CD14-positive monocyte (primary cell): ENCODE results near the gene PITHD1. TPM values are rescaled to one million over a fixed set of nuclear protein-coding genes. Genes with fewer than 3 reads are reported as not detected.

Source experiments
- DNase-seq, 3 donors: peaks; one replicate each; pipeline ENCODE4 v3.0.0-alpha.2; 2011 to 2022
- H2AFZ ChIP-seq: 2 replicates; pipeline ENCODE4 v1.6.0; 2012; ENCODE audit warnings: mild to moderate bottlenecking, low read depth, low read length, inconsistent platforms; ENCODE audit not compliant: insufficient read depth, poor library complexity, severe bottlenecking
- H3K27ac ChIP-seq, 2 donors: 1 replicate in 1 of 2; 2 replicates in 1 of 2; pipeline ENCODE4 v1.5.1; 2012 to 2013; ENCODE audit warnings: low read length in 2 of 2, control low read depth in 1 of 2, inconsistent platforms in 1 of 2, low read depth in 1 of 2, mild to moderate bottlenecking in 1 of 2
- H3K27me3 ChIP-seq, 2 donors: one replicate each; pipeline versions ENCODE4 v1.6.0 to v1.6.1; 2011 to 2013; ENCODE audit warnings: low read length in 2 of 2; ENCODE audit not compliant: control insufficient read depth in 2 of 2, insufficient read depth in 2 of 2
- H3K36me3 ChIP-seq, 2 donors: replicated peaks in 1 of 2; 1 replicate in 1 of 2; 2 replicates in 1 of 2; pipeline versions ENCODE4 v1.5.1 to v1.6.1; 2012 to 2013; ENCODE audit warnings: low read length in 2 of 2, control low read depth in 1 of 2, inconsistent platforms in 1 of 2, mild to moderate bottlenecking in 1 of 2; ENCODE audit not compliant: insufficient read depth in 2 of 2, control insufficient read depth in 1 of 2
- H3K4me1 ChIP-seq, 2 donors: 1 replicate in 1 of 2; 2 replicates in 1 of 2; pipeline versions ENCODE4 v1.5.1 to v1.6.1; 2012 to 2013; ENCODE audit warnings: low read length in 2 of 2, control low read depth in 1 of 2, inconsistent platforms in 1 of 2, mild to moderate bottlenecking in 1 of 2, moderate library complexity in 1 of 2; ENCODE audit not compliant: insufficient read depth in 2 of 2, control insufficient read depth in 1 of 2
- H3K4me2 ChIP-seq: replicated peaks from 2 replicates; pipeline ENCODE3; 2012; ENCODE audit warnings: low read length, moderate library complexity, mild to moderate bottlenecking; ENCODE audit not compliant: poor library complexity, severe bottlenecking; ENCODE audit errors: extremely low read depth
- H3K4me3 ChIP-seq, 3 experiments: fragments of 200-600 bp in 1 of 3; sonication (generic) in 1 of 3; replicated peaks in 1 of 3; 1 replicate in 2 of 3; 2 replicates in 1 of 3; pipeline ENCODE4 v1.5.1; 2011 to 2013; ENCODE audit warnings: low read length in 3 of 3, mild to moderate bottlenecking in 3 of 3, control low read depth in 2 of 3, low read depth in 2 of 3, inconsistent platforms in 1 of 3, moderate library complexity in 1 of 3
- H3K79me2 ChIP-seq: 2 replicates; pipeline ENCODE4 v1.6.0; 2012; ENCODE audit warnings: mild to moderate bottlenecking, control low read depth, inconsistent platforms, low read length, moderate library complexity; ENCODE audit not compliant: insufficient read depth
- H3K9ac ChIP-seq: 2 replicates; pipeline ENCODE4 v1.6.0; 2017; ENCODE audit warnings: low read length, mild to moderate bottlenecking; ENCODE audit not compliant: insufficient read depth, poor library complexity, severe bottlenecking
- H3K9me3 ChIP-seq, 2 donors: replicated peaks in 1 of 2; 1 replicate in 1 of 2; 2 replicates in 1 of 2; pipeline versions ENCODE4 v1.5.1 to v1.6.1; 2012 to 2013; ENCODE audit warnings: low read length in 2 of 2, control low read depth in 1 of 2; ENCODE audit not compliant: control insufficient read depth in 1 of 2, insufficient read depth in 1 of 2
- H4K20me1 ChIP-seq: 2 replicates; pipeline ENCODE4 v1.6.0; 2012; ENCODE audit warnings: mild to moderate bottlenecking, low read length, control low read depth, moderate library complexity; ENCODE audit not compliant: insufficient read depth
- H3K27ac Mint-ChIP-seq, 7 donors: one replicate each; pipeline ENCODE4 v1.8.0; 2020; ENCODE audit warnings: mild to moderate bottlenecking in 7 of 7, mixed read lengths in 7 of 7, moderate library complexity in 6 of 7, inconsistent platforms in 2 of 7
- H3K27me3 Mint-ChIP-seq, 3 donors: one replicate each; pipeline ENCODE4 v1.8.0; 2021 to 2022; ENCODE audit warnings: low read depth in 3 of 3, mild to moderate bottlenecking in 3 of 3, mixed read lengths in 3 of 3, moderate library complexity in 3 of 3, inconsistent platforms in 1 of 3
- H3K36me3 Mint-ChIP-seq, 2 donors: one replicate each; pipeline ENCODE4 v1.8.0; 2020; ENCODE audit warnings: mixed read lengths in 2 of 2, inconsistent platforms in 1 of 2, mild to moderate bottlenecking in 1 of 2
- H3K4me1 Mint-ChIP-seq: one replicate; pipeline ENCODE4 v1.8.0; 2020; ENCODE audit warnings: mild to moderate bottlenecking, mixed read lengths
- H3K4me3 Mint-ChIP-seq, 2 donors: one replicate each; pipeline ENCODE4 v1.8.0; 2020; ENCODE audit warnings: mild to moderate bottlenecking in 2 of 2, mixed read lengths in 2 of 2, moderate library complexity in 1 of 2
- H3K9me3 Mint-ChIP-seq, 7 donors: one replicate each; pipeline ENCODE4 v1.8.0; 2020 to 2022; ENCODE audit warnings: mixed read lengths in 7 of 7, mild to moderate bottlenecking in 6 of 7, moderate library complexity in 6 of 7, inconsistent platforms in 2 of 7
- CTCF ChIP-seq: fragments of 200-600 bp; IDR thresholded peaks from one replicate; pipeline ENCODE4 v1.8.0; 2022; ENCODE audit warnings: antibody characterized with exemption, mild to moderate bottlenecking
- WGBS: methylation state at CpG from one replicate; pipeline ENCODE4 v1.1.5; 2013; ENCODE audit warnings: missing lambda C conversion rate; ENCODE audit not compliant: insufficient coverage; 5-methylcytosine and 5-hydroxymethylcytosine counted together
- intact Hi-C, 2 donors: fragments of 100-400 bp; cut with micrococcal nuclease; formaldehyde crosslinking; loops; one replicate each; pipeline versions ENCODE4 v1.15.0 to v1.15.1; 2023
- polyA plus RNA-seq, 3 donors: library from polyadenylated mRNA; depleted of rRNA in 1 of 3; unstranded in 2 of 3; stranded (reverse) in 1 of 3; fragments of 300-500 nt in 2 of 3; fragments of >200 nt in 1 of 3; fragmentation: Illumina TruSeq in 2 of 3; gene quantifications; 1 replicate in 2 of 3; 2 replicates in 1 of 3; pipeline ENCODE4 v1.2.3, GENCODE V29; 2012 to 2021

Gene PITHD1
- polyA plus RNA-seq, 3 donors, result 20.8 to 40.8 (median 29.9) TPM

DNA sequence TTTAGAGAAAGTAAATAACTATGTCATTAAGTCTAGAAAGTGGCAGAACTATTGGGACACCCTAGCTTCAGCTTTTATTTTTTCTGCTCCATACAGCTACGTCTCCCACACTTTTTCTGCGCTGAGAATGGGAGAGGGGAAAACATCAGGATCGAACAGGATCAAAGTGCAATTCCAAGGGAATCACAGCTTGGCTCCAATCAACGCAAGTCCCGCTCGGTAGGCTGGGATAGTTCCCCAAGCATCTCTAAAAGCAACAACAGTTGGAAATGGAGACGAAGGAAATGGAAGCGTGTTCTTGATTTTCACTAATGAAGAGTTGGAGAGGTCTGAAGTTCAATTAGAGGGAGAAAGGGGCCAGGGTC lies 46.5 kb downstream of the PITHD1 start:
- Histone ChIP-seq H3K4me2 (peak overlapping the region; percentile 83), H3K79me2 (peaks cover 15% of the 10 kb centered on the region), H2AFZ (peak overlapping the region; percentile 89), H3K27ac (peak overlapping the region; percentile 84 to 99), H3K9me3 (no peaks in the 10 kb centered on the region), H4K20me1 (no peaks in the 10 kb centered on the region), H3K9ac (peak overlapping the region; percentile 99), H3K36me3 (peaks cover 0 to 8% of the 10 kb centered on the region in 2 donors), H3K4me1 (peaks cover 10 to 19% of the 10 kb centered on the region in 2 donors), H3K27me3 (no peaks in the 10 kb centered on the region), H3K4me3 (peak overlapping the region; percentile 83 to 90 (median 87))
- Mint-ChIP-seq H3K27ac (peak overlapping the region; percentile 95 to 99 (median 97)), H3K36me3 (peaks cover 7% of the 10 kb centered on the region in 2 donors), H3K4me3 (peak overlapping the region; percentile 92 to 98), H3K27me3 (peaks cover 0 to 2% (median 0%) of the 10 kb centered on the region in 3 donors), H3K4me1 (peaks cover 22% of the 10 kb centered on the region), H3K9me3 (no peaks in the 10 kb centered on the region)
- 0% methylated on average over 4 of the region's 8 CpGs for WGBS
- TF ChIP-seq CTCF, result no peak
- intact Hi-C loops, result no loop called here
- no peak for DNase-seq

DNA sequence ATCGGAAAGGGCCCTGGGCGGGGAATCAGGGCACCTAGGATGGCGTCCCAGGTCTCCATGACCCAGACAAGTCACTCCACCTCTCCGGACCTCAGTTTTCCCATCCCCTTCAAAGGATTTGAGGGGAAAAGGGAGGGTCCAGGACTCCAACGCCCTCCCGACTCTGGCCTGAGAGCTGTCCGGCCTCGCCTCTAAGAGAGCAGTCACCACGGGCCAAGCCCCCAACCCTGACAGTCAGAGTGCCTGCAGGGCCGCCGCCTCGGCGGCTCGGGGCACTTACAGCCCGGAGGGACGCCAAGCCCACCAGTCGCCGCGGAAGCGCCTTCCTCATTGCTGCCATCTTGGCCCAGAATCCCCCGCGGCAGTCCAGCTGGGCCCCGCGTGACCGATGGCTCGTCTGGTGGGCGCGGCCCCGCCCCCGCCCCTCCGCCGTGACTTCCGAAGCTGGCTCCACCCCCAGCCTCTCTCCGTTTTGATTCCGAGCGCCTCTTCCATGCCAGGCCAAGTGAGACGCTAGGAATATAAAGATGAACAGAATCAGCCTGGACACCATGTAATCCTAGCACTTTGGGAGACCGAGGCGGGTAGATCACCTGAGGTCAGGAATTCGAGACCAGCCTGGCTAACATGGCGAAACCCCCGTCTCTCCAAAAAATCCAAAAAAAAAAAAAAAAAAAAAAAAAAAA lies 47.0 kb downstream of the PITHD1 start, which contains the start of gene HMGCL:
Gene HMGCL (minus strand): TSS at position 354 of the 686 bp plus-strand sequence. CDS start 14 bp downstream, at position 340.
- peak; percentile 88 to 92 (median 90) for DNase-seq
- Histone ChIP-seq H3K4me2 (peak within 1 kb of the TSS; percentile 83), H3K4me3 (peak within 1 kb of the TSS; percentile 83 to 90 (median 87)), H3K4me1 (peaks cover 10 to 19% of the 10 kb centered on the region in 2 donors), H3K36me3 (peaks cover 0 to 4% of the 10 kb centered on the region in 2 donors), H4K20me1 (no peaks in the 10 kb centered on the region), H3K27ac (peak within 1 kb of the TSS; percentile 84 to 99), H3K79me2 (peaks cover 15% of the 10 kb centered on the region), H3K27me3 (no peaks in the 10 kb centered on the region), H3K9ac (peak within 1 kb of the TSS; percentile 99), H3K9me3 (no peaks in the 10 kb centered on the region), H2AFZ (peak within 1 kb of the TSS; percentile 89)
- peak within 1 kb of the TSS; percentile 95 to 99 (median 97) for H3K27ac Mint-ChIP-seq
- under 1% methylated on average over 32 of the region's 42 CpGs for WGBS
- H3K9me3 Mint-ChIP-seq, result no peaks in the 10 kb centered on the region
- peak within 1 kb of the TSS; percentile 92 to 98 for H3K4me3 Mint-ChIP-seq
- TF ChIP-seq CTCF, result no peak
- H3K36me3 Mint-ChIP-seq, result peaks cover 2 to 5% of the 10 kb centered on the region in 2 donors
- peaks cover 0 to 2% (median 0%) of the 10 kb centered on the region in 3 donors for H3K27me3 Mint-ChIP-seq
- intact Hi-C loops, result no loop called here
- peaks cover 22% of the 10 kb centered on the region for H3K4me1 Mint-ChIP-seq
